Uterus (tissue), 4 donors: ENCODE measurements around the gene ZNF579. TPM values are rescaled to one million over a fixed set of nuclear protein-coding genes. Genes with fewer than 3 reads are reported as not detected.
A peak's percentile ranks its signal among the peaks of the same experiment; 100 is the strongest.

ENCODE experiments used
- DNase-seq, 2 donors: peaks; one replicate each; pipeline ENCODE4 v3.0.0-alpha.2; 2019 to 2020
- H3K27ac ChIP-seq, 2 donors: fragments of 200-600 bp; sonication (generic); 1 replicate in 1 of 2; 2 replicates in 1 of 2; pipeline ENCODE4 v1.5.1; 2016 to 2018
- H3K27me3 ChIP-seq, 2 donors: fragments of 200-600 bp; sonication (generic); one replicate each; pipeline ENCODE4 v1.5.1; 2018 to 2019; ENCODE audit warnings: control low read depth in 1 of 2
- H3K36me3 ChIP-seq, 2 donors: fragments of 200-600 bp; sonication (generic); one replicate each; pipeline ENCODE4 v1.5.1; 2019; ENCODE audit warnings: control low read depth in 1 of 2
- H3K4me1 ChIP-seq, 2 donors: fragments of 200-600 bp; sonication (generic); one replicate each; pipeline ENCODE4 v1.5.1; 2018 to 2019; ENCODE audit warnings: control low read depth in 1 of 2
- H3K4me3 ChIP-seq, 2 donors: fragments of 200-600 bp; sonication (generic); 1 replicate in 1 of 2; 2 replicates in 1 of 2; pipeline ENCODE4 v1.5.1; 2018 to 2019; ENCODE audit warnings: mild to moderate bottlenecking in 1 of 2
- H3K9me3 ChIP-seq, 2 donors: fragments of 200-600 bp; sonication (generic); one replicate each; pipeline ENCODE4 v1.5.1; 2019; ENCODE audit warnings: control low read depth in 1 of 2
- CTCF ChIP-seq, 4 experiments: fragments of 200-600 bp in 2 of 4; fragments of 450-650 bp in 2 of 4; sonication (generic) in 2 of 4; IDR thresholded peaks; one replicate each; pipeline ENCODE4 v1.5.1; 2016 to 2019; ENCODE audit warnings: antibody characterized with exemption in 4 of 4, mild to moderate bottlenecking in 2 of 4, moderate library complexity in 1 of 4
- POLR2A ChIP-seq, 2 donors: fragments of 450-650 bp; IDR thresholded peaks; one replicate each; pipeline ENCODE4 v1.6.1; 2016; ENCODE audit warnings: antibody characterized with exemption in 2 of 2, mild to moderate bottlenecking in 1 of 2, moderate library complexity in 1 of 2
- intact Hi-C: fragments of 100-400 bp; cut with DNase I; formaldehyde crosslinking; loops from one replicate; pipeline ENCODE4 v1.15.1; 2023; ENCODE audit warnings: low total_unique reads
- total RNA-seq, 4 donors: library from RNA; depleted of rRNA in 3 of 4; stranded (reverse); fragments of >200 nt in 3 of 4; gene quantifications; one replicate each; pipeline versions ENCODE4 v1.1.0 to v1.2.4, GENCODE V29; 2014 to 2023
- donor health status: DM: yes; HTN: yes; CAD: no.

ZNF579 gene
- total RNA-seq, 4 donors from 2014 or later = 4.4 to 21.9 TPM; not detected in 2

DNA sequence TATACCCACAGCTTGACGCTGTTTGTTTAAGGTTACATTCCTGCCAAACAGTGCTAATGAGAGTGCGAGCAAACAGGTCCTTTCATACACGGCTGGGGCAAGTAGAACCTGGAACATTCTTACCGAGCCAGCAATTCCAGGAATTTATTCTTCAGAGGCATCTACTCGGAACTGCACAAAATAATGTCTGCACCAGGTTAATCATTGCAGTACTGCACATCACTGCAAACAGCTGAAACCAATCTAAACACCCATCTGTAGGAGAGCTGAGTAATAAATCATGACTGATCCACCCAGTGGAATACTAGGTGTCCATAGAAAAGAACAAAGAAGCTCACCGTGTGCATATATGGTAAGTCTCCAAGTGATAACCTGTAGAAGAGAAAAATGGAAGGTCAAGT lies 1.2 kb upstream of the ZNF579 start:
- Histone ChIP-seq H3K9me3 (no peaks in the 10 kb centered on the region), H3K27ac (peak overlapping the region in 1 of 2 donors; percentile 11), H3K36me3 (no peaks in the 10 kb centered on the region), H3K4me1 (peaks cover 0 to under 1% of the 10 kb centered on the region in 2 donors), H3K27me3 (no peaks in the 10 kb centered on the region), H3K4me3 (no peak overlapping the region)
- intact Hi-C loops = no loop called here
- TF ChIP-seq POLR2A (IDR thresholded peaks at IDR 0.05) (no peak), CTCF (IDR thresholded peaks at IDR 0.05) (no peak)
- DNase-seq = no peak

DNA sequence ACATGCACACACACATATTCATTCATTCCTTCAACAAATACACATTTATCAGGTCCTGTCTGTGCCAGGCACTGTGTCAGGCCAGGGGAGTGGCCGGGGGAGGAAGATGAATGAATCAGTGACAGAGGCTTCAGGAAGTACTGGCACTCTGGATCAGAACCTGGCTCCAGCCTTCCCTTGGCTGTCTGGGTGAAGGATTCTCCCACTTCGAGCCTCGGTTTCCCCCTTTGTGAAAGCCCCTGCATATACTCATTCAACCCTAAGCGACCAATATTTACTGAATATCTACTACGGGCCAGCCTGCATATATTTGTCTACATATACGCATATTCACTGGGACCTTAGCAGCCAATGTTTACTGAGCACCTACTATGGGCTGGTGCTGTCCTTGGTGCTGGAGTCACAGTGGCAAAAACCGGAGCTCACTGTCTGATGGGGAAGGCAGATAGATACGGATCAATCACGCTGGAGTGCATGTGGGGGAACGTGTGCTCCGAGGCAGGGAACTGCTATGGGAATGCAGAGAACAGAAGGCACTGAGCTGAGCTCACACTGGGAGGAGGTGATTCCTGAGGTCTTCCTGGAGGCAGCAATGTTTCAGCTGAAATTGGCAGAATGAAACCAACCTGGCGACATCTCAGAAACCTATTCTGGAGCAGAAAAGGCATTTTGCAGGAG lies 636 bp upstream of the ZNF579 start:
- DNase-seq = no peak
- peak overlapping the region; percentile 77 to 93 for H3K4me3 ChIP-seq
- no peaks in the 10 kb centered on the region for H3K27me3 ChIP-seq
- TF ChIP-seq CTCF (IDR thresholded peaks at IDR 0.05) (no peak), POLR2A (IDR thresholded peaks at IDR 0.05) (no peak)
- intact Hi-C loops = no loop called here
- H3K27ac ChIP-seq = peak overlapping the region; percentile 90 to 95
- no peaks in the 10 kb centered on the region for H3K36me3 ChIP-seq
- no peaks in the 10 kb centered on the region for H3K9me3 ChIP-seq
- H3K4me1 ChIP-seq = no peaks in the 10 kb centered on the region

- Histone ChIP-seq H3K27me3 (no peaks in the 10 kb centered on the region), H3K9me3 (no peaks in the 10 kb centered on the region), H3K36me3 (no peaks in the 10 kb centered on the region), H3K4me3 (peak overlapping the region; percentile 77 to 93), H3K4me1 (no peaks in the 10 kb centered on the region), H3K27ac (peak overlapping the region; percentile 90 to 95)
- TF ChIP-seq POLR2A (IDR thresholded peaks at IDR 0.05) = no peak
- TF ChIP-seq CTCF (IDR thresholded peaks at IDR 0.05) = no peak
- peak in 1 of 2 donors; percentile 45 for DNase-seq
- intact Hi-C loops = no loop called here
These were observed 654 bp downstream of the ZNF579 start for GRCh38 chr19:55579766-55580621.

DNA sequence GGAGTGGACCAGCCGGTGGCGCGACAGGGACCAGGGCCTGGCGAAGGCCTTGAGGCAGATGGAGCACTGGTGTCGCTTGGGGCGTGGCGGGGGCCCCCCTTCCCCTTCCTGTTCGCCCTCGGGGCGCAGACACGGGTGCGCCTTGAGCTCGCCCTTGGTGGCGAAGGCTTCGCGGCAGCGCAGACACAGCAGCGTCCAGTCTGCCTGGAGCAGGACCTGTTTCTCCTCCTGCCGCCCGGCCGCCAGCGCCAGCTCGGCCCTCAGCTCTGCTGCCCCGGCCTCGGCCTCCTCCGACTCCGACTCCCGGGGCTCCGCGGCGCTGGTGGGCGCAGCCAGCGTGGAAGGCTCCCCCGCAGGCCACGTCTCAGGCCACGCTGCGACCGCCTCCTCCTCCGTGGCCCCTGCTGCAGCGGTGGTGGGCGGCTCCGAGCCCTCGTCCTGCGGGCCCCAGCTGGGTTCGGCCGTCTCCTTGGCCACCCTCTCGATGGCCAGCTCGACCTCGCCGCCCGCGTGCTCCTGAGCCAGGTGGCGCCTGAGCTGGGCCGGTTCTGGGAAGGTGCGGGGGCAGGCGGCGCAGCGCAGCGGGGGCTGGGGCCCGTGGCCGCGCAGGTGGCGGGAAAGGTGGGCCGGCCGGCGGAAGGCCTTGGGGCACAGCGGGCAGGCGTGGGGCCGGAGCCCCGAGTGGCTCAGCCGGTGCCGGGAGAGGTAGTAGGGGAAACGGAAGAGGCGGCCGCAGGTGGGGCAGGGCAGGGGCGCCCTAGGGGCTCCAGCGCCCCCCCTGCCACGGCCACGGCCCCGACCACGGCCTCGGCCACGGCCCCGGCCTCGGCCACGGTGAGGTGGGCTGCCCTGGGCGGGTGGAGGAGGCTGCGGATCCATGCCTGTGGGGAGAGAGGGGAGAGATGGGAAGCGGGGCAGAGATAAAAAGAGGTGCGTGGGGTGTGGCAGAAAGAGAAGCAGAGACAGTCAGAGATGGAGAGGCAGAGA lies 1.6 kb downstream of the ZNF579 start:
- H3K27ac ChIP-seq = peak overlapping the region; percentile 90 to 95
- no peaks in the 10 kb centered on the region for H3K4me1 ChIP-seq
- TF ChIP-seq CTCF (IDR thresholded peaks at IDR 0.05) (no peak), POLR2A (IDR thresholded peaks at IDR 0.05) (no peak)
- intact Hi-C loops = no loop called here
- DNase-seq = no peak
- peak overlapping the region in 1 of 2 donors; percentile 77 for H3K4me3 ChIP-seq
- H3K36me3 ChIP-seq = no peaks in the 10 kb centered on the region
- H3K9me3 ChIP-seq = no peaks in the 10 kb centered on the region
- H3K27me3 ChIP-seq = no peaks in the 10 kb centered on the region
